T-helper 2 cell treated with Interferon-gamma antibody and Interleukin-4, amounts not matched to agents 100 ng/mL and 5 ng/mL, for 36 hours (primary cell): ENCODE data around the gene ZNF483. TPM values are rescaled to one million over a fixed set of nuclear protein-coding genes. Genes with fewer than 3 reads are reported as not detected.
"Not testable (repeated sequence)": the region's sequence is repeated elsewhere in the genome, so short reads cannot be mapped to it uniquely, and the experiment has no call there.

ENCODE experiments used
- intact Hi-C: fragments of 100-400 bp; cut with micrococcal nuclease; formaldehyde crosslinking; loops from one replicate; pipeline ENCODE4 v1.15.1; 2023
- total RNA-seq: library from RNA; stranded (reverse); gene quantifications from 2 replicates; pipeline ENCODE4 v1.2.3, GENCODE V29; 2022

ZNF483 gene
- 4.0 and 5.0 TPM in 2 replicates for total RNA-seq

DNA sequence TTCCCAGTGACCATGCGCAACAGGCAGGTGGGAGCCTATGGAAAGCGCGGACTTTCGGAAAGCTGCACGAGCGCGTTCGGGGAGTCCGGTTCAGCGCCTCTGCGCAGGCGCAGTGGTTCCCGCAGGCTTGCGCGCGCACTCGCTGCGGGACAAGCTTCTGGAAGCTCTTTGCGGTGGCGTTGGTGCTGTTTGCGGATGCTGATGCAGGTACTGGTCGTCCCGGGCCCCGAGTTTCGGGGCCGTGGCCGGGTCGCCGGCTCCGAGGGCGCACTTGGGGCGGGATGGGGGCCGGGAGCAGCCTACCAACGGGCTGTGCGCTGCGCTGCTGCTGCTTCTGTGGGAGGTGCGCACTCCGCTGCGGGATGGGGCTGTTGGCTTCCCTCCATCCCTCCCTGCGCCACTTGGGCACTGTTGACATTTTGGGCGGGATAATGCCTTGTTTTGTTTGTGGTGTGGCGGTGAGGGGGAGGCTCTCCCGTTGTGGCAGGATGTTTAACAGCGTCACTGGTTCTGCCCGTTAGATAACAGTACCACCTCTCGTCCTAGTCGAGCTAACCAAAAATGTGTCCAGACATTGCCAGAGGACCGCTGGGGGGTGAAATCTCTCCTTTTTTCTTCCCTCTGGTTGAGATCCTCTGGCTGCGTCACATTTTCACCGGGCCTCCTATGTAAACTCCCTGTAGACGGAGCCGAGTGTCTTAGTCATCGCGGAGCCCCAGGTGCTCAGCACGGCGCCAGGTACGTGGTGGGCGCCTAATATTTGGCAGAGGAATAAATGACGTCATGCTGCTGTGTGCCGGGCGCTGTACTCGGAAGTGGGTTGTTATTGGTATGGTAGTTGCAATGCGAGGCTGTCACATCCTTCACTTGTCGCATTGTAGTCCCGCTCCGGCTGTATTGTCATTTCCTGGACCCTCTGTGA lies at the start of gene ZNF483:
TSS of gene ZNF483 (plus strand) at position 124 of the 922 bp plus-strand sequence. CDS start 2,217 bp downstream, outside the sequence.
- intact Hi-C loops = loop anchor here (1.0 kb wide), 2 partner anchors 41 to 106 kb away; partner anchors contain the start of genes DNAJC25 and ECPAS

DNA sequence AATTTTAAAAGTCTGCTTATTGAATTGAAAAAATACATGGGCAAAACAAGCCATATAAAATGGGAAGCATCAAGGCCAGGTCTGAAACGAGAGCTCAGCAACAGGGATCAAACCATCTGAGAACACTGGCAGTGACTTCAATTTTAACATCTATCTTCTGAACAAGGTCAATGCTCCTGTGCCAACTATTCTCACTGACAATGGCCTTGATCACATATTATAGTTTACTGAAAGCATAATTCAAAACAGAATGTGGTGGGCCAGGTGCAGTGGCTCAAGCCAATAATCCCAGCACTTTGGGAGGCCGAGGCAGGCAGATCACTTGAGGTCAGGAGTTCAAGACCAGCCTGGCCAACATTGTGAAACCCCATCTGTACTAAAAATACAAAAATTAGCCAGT lies 49.8 kb upstream of the ZNF483 start:
- intact Hi-C loops = no loop called here

DNA sequence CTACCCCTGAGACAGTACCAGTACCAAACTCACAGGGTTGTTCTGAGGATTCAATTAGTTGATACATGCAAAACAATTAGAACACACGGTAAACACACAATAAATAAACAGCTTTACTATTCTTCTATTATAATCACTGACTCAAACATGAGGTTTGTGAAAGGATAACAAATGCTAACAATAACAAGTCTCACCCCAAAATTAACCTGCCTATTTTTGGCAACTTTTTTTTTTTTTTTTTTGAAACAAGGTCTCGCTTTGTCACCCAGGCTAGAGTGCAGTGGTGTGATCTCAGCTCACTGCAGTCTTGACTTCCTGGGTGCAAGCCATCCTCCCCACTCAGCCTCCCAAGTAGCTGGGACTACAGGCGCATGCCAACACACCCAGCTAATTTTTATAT lies 47.3 kb upstream of the ZNF483 start:
- intact Hi-C loops = no loop called here

DNA sequence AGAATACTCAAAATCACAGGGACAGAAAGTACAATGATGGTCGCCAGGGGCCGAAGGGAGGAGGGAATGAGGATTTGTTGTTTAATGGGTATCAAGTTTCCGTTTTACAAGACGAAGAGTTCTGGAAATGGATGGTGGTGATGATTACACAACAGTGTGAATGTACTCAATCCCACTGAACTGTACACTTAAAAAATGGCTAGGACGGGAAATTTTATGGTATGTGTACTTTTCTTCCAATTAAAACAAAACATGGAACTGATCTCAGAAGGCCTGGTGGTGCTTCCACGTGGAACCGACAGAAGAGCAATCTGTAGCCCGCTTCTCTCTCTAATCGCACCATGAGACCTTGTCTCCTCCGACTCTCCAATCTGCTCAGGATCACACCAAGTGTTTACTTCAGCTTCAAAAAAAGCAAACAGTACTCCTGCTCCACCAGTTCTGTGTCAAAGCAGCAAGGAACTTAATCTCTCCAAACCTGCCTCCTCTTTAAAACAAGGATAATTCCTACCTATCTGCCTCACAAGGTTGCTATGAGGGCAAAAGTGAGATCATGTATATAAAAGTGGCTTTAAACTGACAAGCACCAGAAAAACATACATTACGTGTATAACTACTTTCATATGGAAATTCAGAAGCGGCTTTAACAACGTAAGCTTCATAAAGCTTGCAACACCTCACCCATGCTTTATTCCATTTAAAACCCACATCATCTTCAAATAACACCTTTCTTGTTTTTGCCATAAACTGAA lies 42.9 kb upstream of the ZNF483 start:
- intact Hi-C loops = loop anchor here (2.0 to 10.0 kb wide), 9 partner anchors 50 to 1795 kb away; partner anchors contain the start of genes CDC26, HSDL2, INIP and PRPF4

DNA sequence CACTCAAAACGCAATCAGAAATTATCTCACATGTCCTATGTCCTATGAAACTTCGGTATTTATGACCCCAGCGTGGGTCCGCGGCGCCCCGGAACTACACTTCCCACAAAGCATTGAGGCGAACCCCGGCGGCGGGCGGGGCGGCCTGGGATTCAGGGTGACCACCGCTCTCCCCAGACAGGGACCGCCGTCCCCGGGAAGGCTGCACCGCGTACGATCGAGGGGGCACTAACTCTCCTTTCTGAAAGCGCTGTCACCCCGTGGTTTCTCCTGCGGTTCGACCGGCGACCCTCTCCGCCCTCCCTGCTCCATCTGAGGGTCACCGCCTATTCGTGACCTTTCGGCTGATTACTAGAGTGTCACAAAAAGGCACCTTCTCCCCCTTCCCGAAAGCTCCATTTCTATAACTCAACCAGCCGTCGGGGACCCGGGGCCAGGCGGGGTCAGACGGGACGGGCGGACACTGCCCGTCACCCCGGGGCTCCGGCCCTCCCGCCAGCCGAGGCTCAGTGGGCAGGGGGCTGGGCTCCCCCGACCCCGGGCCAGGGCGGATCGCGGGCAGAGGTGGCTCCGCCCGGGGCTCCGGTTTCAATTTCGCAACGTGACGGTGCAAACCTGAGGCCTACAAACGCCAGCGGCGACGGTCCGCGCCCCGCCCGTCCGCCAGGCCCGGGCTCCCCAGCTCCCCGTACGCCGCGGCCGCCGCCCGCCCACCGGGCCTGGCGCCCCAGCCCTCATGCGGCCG lies 42.1 kb upstream of the ZNF483 start:
- intact Hi-C loops = loop anchor here (1.0 to 10.0 kb wide), 10 partner anchors 51 to 1794 kb away; partner anchors contain the start of genes CDC26, DNAJC25, HSDL2 and INIP

DNA sequence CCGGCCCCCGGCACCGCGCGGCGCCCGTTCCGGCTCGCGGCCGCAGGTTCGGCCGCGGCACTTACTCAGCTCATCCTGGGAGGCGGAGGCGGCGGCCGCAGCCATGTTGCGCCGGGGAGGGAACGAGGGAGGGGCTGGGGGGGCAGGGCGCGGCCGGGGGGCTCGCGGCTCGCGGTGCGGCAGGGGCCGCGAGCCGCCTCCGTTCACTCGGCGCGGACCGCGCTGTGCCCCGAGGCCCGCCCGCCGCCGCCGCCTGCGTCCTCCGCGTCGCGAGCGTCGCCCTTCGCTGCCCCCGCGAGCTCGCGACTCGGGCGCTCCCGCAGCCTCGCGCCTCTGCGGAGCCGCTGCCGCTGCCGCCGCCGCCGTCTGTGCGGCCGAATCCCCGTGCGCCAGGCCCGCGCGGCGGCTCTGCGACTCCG lies 41.5 kb upstream of the ZNF483 start:
- intact Hi-C loops = loop anchor here (1.0 to 10.0 kb wide), 10 partner anchors 51 to 1794 kb away; partner anchors contain the start of genes CDC26, DNAJC25, HSDL2 and INIP

DNA sequence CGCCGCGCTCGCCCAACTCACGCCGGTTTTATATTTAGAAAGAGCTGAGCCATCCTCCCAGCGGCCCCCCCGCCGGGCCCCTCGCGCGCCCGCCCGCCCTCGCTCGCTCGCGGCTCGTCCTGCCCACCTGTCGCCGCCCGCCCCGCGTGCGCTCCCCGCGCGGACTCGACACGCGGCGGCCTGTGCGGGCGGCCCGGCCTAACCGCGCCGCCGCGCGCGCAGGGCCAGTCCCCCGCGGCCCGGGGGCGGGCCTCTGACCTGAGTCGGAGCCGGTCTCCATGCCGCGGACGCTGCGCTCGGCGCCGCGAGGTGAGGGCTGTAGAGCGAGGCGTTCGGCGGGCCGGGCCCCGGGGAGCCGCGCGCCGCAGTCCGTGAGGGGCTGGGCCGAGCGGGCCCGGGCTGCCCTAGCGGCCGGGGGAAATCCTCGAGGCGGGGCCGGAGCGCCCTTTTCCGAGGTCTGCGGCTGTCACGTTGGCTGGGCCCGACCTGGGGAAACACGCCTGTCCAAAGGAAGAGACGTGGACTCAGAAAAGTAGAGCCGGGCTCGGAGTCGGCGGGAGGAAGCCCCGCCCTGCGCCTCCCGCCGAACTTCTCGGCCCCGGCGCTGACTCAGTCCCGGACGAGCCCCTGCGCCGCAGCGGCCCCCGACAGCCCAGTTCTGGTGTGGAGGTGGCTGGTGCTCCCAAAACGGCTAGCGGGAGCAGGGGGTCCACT lies 41.0 kb upstream of the ZNF483 start, which contains the start of gene ECPAS:
TSS of gene ECPAS (minus strand) at position 526 of the 714 bp plus-strand sequence. CDS start 11,465 bp downstream, outside the sequence.
- intact Hi-C loops = loop anchor here (1.0 to 10.0 kb wide), 11 partner anchors 41 to 1793 kb away; partner anchors contain the start of genes CDC26, DNAJC25, HSDL2 and INIP

DNA sequence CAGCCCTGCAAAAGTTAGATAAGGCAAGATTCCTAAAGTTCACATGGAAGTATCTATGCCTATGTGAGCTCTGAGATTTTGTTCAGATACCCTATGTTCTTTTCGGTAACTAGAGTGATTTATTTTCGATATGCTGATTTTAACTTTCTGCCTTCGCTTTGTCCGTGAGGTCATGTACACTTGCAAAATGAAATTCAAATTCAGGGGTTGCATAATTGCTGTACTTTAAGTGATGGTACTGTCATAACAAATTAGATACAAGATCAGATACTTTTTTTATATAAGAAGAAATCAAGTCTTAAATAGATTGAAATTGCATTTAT lies 40.4 kb upstream of the ZNF483 start:
- intact Hi-C loops = loop anchor here (1.0 to 10.0 kb wide), 8 partner anchors 41 to 1793 kb away; partner anchors contain the start of genes CDC26, HSDL2, INIP and PRPF4

DNA sequence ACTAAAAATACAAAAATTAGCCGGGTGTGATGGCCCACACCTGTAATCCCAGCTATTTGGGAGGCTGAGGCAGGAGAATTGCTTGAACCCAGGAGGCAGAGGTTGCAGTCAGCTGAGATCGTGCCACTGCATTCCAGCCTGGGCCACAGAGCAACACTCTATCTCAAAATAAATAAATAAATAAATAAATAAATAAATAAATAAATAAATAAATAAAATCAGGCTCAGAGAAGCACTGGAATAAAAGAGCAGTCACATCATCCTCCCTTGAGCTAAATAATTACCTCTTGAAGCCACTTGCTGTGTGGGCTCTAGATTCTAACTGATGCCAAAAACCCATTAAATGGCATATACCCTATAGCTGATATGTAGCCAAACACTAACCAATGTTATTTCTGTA lies 27.8 kb upstream of the ZNF483 start:
- intact Hi-C loops = not testable (repeated sequence)

DNA sequence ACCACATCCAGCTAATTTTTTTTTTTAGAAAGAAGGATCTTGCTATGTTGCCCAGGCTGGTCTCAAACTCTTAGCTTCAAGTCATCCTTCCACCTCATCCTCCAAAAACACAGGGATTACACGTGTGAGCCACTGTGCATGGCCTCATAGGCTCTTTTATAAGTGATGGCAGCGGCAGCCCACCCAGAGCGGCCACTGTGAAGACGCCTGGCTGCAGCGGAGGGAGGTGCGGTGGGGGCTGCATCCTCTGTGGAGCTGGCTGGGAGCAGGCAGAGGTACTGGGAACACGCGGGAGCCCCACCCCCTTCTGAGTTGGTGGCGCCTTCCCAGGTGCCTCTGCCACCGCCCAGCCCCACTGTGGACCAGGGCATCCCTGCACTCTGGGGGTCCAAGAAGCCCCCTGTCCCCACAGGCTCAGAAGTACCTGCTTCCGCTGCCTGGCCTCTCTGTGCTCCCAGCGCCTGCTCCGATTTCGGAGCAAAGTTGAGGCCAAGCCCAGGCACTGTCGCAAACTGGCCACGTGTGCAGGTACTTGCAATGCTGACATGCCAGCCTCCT lies 23.9 kb upstream of the ZNF483 start:
- intact Hi-C loops = no loop called here

DNA sequence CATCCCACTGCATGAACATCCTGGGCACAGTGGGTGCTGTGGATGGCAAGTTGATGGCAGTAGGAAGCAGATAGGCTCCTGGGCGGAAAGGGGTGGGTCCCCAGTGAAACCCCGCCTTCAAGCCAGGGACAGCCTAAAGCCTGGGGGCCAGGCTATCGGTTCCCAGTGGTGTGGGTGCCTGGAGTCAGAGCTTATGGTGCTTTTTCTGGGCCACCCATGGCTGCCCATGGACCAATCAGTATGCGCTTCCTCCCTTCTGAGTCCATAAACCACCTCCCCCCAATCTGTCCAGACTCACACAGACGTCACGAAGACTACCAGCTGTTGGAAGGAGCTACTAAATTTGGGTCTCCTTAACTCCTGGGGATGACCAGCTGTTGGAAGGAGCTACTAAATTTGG lies 23.3 kb upstream of the ZNF483 start:
- intact Hi-C loops = no loop called here

DNA sequence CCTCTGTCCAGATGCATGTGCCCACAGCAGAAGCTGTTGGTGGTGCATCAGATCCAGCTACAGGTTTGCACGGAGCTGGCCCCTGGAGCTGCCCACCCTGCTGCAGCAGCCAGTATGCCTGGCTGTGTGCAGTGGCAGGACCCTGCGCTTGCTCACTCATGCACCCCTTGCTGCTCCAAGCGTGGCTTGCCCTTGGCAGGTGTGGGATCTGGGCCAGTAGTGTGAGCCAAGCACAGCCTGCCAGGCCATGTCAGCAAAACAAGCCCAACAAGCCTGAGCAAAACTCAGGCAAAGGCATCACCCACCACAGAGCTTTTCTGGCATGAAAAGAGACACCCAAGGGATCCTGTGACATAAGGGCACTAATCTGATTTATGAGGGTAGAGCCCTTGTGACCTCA lies 22.5 kb upstream of the ZNF483 start:
- intact Hi-C loops = no loop called here

DNA sequence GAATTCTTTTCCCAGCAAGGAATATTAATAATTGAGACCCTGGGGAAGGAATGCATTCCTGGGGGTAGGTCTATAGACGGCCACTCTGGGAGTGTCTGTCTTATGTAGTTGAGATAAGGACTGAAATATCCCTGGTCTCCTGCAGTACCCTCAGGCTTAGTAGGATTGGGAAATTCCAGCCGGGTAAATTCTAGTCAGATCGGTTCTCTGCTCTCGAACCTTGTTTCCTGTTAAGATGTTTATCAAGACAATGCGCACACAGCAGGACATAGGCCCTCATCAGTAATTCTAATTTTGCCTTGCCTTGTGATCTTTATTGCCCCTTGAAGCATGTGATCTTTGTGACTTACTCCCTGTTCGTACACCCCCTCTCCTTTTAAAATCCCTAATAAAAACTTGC lies 13.4 kb upstream of the ZNF483 start:
- intact Hi-C loops = not testable (repeated sequence)

DNA sequence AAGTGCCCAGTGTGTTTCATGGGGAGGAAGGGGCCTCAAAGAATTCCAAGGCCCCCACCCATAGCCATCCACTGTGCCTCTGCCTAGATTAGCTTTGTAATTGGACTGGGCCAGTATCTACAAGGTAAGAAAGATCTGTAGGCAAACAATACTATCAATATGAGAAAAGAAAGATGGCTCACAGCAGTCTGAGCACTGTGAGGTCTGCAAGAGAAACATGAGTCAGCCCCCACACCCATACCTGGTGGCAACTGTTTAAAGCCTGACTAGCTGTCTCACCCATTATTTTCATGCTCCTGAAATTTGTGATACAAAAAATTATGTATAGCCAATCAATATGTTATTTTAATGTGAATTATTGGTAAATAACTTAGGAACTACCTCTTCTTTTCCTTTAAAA lies 10.0 kb upstream of the ZNF483 start:
- intact Hi-C loops = no loop called here

DNA sequence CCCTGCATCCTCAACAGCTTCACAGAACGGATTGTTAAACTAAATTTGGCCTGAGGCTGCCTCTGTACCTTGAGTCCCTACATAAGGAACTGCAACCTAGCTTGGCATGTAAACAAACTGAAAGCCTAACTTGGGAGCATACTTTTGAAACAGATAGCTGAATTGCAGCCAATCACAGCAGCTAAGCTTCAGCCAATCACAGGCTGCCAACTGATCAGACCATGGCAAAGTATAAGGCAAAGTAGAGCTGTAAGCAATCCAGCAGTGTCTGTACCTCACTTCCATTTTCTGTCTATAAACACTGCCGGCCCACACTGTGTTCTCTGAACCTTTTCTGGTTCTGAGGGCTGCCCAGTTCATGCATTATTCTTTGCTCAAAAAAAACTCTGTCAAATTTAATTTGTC lies 8.9 kb upstream of the ZNF483 start:
- intact Hi-C loops = no loop called here

DNA sequence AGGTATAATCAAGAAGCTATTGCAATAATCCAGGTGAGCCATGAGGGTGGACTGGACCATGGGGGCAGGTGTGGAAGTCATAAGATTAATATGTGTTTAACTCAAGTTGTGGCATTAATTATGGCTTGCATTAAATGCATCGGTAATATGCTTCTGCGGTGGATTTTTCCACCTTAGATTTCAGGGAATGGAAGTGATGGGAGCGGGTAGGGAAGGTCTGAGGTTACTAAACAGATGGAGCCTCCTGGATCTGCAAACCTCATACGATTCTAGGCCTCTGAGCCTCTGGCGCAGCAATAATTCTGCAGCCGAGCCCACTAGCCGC lies 286 bp upstream of the ZNF483 start:
- intact Hi-C loops = loop anchor here (1.0 kb wide), 2 partner anchors 40 to 107 kb away; partner anchors contain the start of genes DNAJC25 and ECPAS

DNA sequence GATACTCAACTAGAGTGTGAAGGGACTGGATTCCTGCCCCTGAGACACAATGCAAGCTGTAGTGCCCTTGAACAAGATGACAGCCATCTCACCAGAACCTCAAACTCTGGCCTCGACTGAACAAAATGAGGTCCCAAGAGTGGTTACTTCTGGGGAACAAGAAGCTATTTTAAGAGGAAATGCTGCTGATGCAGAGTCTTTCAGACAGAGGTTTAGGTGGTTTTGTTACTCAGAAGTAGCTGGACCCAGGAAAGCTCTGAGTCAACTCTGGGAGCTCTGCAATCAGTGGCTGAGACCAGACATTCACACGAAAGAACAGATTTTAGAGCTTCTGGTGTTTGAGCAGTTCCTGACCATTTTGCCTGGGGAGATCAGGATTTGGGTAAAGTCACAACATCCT lies 2.4 kb downstream of the ZNF483 start:
- intact Hi-C loops = no loop called here

DNA sequence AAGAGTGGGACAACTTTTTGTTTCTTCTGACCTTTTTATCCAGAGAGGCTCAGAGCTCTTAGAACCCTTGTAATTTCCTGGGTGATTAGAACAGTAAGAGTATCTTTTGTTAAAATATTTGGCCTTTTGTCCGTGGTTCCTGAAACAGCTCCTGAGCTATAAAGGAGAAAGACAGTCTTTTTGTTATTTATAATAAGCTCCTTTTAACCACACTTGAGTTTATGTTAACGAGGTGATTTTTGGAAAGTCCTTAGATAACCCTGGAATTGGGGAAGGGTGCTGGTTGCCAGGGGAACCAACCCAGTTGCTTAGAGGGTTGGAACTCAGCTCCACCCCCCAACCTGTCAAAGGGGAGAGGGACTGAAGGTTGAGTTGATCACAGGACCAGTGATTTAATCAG lies 4.8 kb downstream of the ZNF483 start:
- intact Hi-C loops = no loop called here

DNA sequence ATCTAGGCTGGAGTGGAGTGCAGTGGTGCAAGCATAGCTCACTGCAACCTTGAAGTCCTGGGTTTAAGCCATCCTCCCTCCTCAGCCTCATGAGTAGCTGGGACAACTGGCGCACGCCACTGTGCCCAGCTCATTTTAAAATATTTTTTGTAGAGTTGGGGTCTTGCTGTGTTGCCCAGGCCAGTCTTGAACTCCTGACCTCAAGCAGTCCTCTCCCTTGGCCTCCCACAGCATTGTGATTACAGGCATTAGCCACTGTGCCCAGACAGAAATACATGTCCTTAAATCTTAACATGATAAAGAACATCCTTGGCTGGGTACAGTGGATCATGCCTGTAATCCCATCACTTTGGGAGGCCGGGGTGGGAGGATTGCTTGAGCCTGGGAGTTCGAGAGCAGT lies 6.7 kb downstream of the ZNF483 start:
- intact Hi-C loops = no loop called here
